Stimulated activated CD8-positive, alpha-beta memory T cell treated with anti-CD3 and anti-CD28 coated beads, Interleukin-2, amount 100 ng/mL, for 1 hour (primary cell): ENCODE results near the gene OSBPL2.

Source experiments
- DNase-seq, 2 donors: peaks; one replicate each; pipeline ENCODE4 v3.0.0-alpha.2; 2020; ENCODE audit warnings: low read depth in 2 of 2

Gene OSBPL2

GRCh38 chr20:62222266-62222850 lies 16.0 kb upstream of the OSBPL2 start:
- no peak for DNase-seq

- DNase-seq = no peak
These were observed 15.3 kb upstream of the OSBPL2 start for GRCh38 chr20:62222972-62223371.

GRCh38 chr20:62223571-62223970 lies 14.8 kb upstream of the OSBPL2 start:
- no peak for DNase-seq

DNA sequence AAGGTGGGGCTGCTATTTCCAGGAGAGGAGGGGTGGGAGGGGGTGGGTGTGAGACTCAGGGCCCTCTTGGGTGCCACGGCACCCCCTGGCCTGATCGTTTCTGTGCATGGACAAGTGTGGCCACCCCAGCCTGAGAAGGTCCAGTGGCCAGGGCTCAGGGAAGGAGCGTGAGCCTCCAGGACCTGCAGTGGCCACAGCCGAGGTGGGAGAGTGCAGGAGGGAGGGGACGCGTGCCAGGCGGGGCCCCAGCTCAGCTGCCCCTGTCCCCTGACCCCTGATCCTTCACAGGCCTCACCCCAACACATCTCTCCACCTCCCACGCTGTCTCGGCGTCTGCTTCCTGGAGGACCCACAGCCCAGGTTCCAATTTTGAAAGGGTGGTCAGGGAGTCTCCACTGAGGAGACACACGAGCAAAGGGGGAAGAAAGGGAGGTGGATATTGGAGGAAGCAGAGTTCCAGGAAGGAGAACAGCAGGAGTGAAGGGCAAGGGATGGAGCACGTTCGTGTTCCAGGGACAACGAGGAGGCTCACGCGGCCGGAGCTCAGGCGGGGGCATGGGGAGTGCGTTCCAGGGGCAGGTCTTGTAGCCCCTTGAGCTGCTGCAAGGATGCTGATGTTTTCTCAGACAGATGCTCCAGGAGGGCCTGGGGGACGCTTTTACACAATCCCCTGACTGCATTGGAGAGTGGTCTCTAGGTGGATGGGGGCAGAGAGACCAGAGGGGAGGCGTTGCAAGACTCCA lies 14.0 kb upstream of the OSBPL2 start:
- DNase-seq = no peak

- no peak for DNase-seq
These were observed 13.3 kb upstream of the OSBPL2 start for GRCh38 chr20:62225026-62225425.

GRCh38 chr20:62225820-62226635 lies 12.3 kb upstream of the OSBPL2 start:
- no peak for DNase-seq

GRCh38 chr20:62226707-62227590 lies 11.4 kb upstream of the OSBPL2 start:
- no peak for DNase-seq

- DNase-seq = no peak
These were observed 10.7 kb upstream of the OSBPL2 start for GRCh38 chr20:62227591-62227976.

GRCh38 chr20:62227977-62228958 lies 10.1 kb upstream of the OSBPL2 start:
- DNase-seq = no peak

GRCh38 chr20:62228982-62229545 lies 9.3 kb upstream of the OSBPL2 start:
- DNase-seq = no peak

DNA sequence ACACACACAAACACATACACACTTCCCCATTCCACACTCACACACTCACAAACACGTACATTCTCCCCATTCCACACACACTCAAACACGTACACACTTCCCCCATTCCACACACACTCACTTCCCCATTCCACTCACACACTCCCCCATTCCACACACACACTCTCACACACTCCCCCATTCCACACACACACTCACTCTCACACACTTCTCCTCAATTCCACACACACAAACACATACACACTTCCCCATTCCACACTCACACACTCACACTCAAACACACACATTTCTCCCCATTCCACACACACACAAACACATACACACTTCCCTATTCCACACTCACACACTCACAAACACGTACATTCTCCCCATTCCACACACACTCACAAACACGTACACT lies 8.7 kb upstream of the OSBPL2 start:
- DNase-seq = no peak

- DNase-seq = no peak
These were observed 8.0 kb upstream of the OSBPL2 start for GRCh38 chr20:62230276-62230675.

DNA sequence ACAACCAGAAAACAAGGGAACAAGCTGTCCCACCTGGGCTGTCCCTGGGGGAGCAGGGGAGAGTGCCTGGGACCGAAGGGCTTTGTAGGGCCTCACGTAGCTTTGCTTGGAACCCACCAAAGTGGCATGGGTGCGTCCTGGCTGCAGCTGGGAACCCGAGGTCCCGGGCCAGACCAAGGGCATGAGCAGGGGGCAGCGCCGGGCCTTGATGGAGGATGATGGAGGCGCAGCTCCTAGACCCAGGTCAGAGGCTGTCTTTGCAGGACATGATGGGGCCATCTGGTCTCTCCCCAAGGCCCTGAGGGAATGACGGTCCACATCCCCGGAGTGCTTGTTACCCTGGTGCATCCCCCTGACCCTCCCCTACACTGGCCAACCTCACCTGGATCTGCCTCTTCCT lies 7.6 kb upstream of the OSBPL2 start:
- DNase-seq = no peak

DNA sequence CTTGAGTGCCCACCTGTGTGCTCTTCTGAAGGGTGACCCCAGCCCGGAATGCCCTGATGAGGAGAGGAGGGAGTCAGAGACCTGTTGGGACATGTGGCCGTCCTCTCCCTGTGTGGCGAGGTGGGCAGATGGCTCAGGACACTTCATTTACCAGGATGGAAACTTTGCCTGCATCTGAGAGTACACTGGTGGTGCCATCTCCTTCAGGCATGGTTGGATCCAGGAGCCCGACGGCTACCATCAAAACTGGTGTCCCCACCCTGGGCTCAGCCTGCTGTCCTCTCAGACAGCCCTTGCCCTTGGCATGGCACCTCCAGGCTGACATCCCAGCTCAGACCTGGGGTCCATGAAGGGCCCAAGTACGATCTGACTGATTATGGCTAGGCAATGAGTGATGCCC lies 7.0 kb upstream of the OSBPL2 start:
- no peak for DNase-seq

DNA sequence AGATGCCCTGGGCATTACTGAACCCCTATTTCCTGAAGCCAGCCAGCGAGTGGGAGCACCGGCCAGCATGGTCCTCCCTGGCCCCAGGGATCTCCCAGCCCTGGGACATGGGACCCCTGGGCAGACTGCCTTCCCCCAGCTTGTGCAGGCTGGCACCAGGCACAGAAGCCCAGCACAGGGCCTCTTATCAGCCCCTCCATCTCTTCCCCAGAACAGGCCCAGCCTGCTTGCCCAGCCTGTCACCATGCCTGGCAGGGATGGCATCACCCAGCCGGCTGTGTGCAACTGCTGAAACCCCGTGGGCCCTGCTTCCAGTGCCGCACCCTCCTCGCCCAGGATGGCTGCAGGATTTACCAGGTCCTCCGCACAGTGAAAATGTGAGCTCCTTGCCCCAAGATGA lies 6.1 kb upstream of the OSBPL2 start:
- no peak for DNase-seq

DNA sequence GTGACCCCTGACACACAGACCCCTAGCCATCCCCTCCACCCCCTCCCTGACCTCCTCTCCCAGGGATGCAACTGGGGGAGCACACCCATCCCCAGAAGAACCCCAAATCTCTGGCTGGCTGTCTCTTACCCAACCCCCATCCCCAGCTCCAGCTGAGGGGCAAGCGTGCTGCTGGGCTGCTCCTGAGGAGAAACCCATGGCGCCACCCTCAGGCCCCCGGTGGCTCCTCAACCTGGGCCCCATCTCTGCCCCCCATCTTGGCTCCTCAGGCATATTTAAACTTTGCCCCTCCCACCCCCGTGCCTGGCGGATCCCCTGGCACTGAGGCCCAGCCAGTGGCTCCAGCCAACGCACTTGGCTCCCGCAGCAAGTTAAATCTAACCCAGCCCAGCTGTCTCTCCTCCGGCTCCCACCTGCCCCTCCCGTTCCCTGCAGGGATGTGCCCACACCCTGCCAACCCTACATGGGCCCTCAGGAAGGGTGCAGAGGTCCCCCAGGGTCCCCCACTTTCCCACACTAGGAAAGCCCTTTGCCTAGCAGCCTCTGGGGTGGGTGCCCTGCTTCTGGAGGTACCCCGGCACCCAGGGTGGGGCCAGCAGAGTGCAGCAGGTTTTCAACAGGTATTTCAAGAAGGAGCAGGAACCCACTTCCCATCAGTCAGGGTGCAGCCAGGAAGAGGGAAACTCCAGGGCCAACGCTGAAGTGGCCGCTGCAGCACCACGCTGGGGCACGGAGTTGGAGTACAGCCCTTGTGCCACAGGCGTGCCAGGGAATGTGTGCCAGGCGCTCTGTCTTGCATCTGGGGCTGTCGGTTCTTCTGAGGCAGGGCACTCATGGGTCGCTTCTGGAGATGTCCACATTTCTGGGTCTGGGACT lies 5.3 kb upstream of the OSBPL2 start:
- DNase-seq = no peak

- no peak for DNase-seq
These were observed 4.6 kb upstream of the OSBPL2 start for GRCh38 chr20:62233684-62234083.

DNA sequence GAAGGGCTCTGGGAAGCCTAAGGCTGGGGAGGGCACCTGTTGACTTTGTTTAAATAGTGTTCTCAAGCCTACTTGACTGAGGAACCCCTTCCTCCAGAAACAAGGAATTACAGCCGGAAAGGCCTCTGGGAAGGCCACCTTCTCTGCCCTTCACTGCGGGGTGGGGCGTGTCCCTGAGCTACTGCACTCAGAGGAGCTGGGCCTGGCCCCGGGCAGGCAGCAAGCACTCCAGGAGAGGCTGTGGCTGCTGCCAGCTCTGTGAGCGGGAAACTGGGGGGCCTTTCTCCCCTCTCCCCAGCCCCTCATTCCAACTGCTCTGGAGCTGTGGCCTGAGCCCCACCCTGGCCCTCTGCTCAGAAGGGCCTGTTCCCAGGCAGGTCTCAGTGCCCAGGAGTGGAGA lies 4.0 kb upstream of the OSBPL2 start:
- DNase-seq = no peak

GRCh38 chr20:62235001-62235776 lies 3.1 kb upstream of the OSBPL2 start:
- no peak for DNase-seq
